ENCODE measurements around the gene RANBP1. TPM values are rescaled to one million over a fixed set of nuclear protein-coding genes. Genes with fewer than 3 reads are reported as not detected.

The RANBP1 gene
- total RNA-seq, 1 donor = 191 TPM

GRCh38 chr22:20079745-20080444, 36.0 kb upstream of the RANBP1 start, which contains the start of gene DGCR8:
TSS of gene DGCR8 (plus strand) at chr22:20080241. CDS start at chr22:20085964, 5,723 bp downstream.
- peak; percentile 91 for DNase-seq (ENCODE audit: low read depth)
- TF ChIP-seq CTCF (IDR thresholded peaks at IDR 0.05; ENCODE audit: insufficient read depth, low read length) = no peak
- peak within 1 kb of the TSS; percentile 89 for H3K4me3 ChIP-seq (ENCODE audit: low read depth, low read length)

GRCh38 chr22:20080445-20080775, 35.5 kb upstream of the RANBP1 start:
- peak overlapping the region; percentile 89 for H3K4me3 ChIP-seq (ENCODE audit: low read depth, low read length)
- no peak for TF ChIP-seq CTCF (IDR thresholded peaks at IDR 0.05; ENCODE audit: insufficient read depth, low read length)
- peak; percentile 35 for DNase-seq (ENCODE audit: low read depth)

GRCh38 chr22:20080776-20081654, 34.9 kb upstream of the RANBP1 start:
- DNase-seq (ENCODE audit: low read depth) = peak; percentile 54
- H3K4me3 ChIP-seq (ENCODE audit: low read depth, low read length) = peak overlapping the region; percentile 89
- TF ChIP-seq CTCF (IDR thresholded peaks at IDR 0.05; ENCODE audit: insufficient read depth, low read length) = peak; percentile 0

- no peak for TF ChIP-seq CTCF (IDR thresholded peaks at IDR 0.05; ENCODE audit: insufficient read depth, low read length)
- H3K4me3 ChIP-seq (ENCODE audit: low read depth, low read length) = no peak overlapping the region
- DNase-seq (ENCODE audit: low read depth) = no peak
Observed at GRCh38 chr22:20083157-20083890, 32.6 kb upstream of the RANBP1 start.

GRCh38 chr22:20083891-20084546, 31.9 kb upstream of the RANBP1 start:
- no peak overlapping the region for H3K4me3 ChIP-seq (ENCODE audit: low read depth, low read length)
- TF ChIP-seq CTCF (IDR thresholded peaks at IDR 0.05; ENCODE audit: insufficient read depth, low read length) = no peak
- no peak for DNase-seq (ENCODE audit: low read depth)
